ENCODE results near the gene PRPS1L1. TPM values are rescaled to one million over a fixed set of nuclear protein-coding genes. Genes with fewer than 3 reads are reported as not detected.

The PRPS1L1 gene
- polyA plus RNA-seq, 1 donor (not counting 4 experiments of a cell fraction or from before 2014, with no cell fraction given), result not detected

DNA sequence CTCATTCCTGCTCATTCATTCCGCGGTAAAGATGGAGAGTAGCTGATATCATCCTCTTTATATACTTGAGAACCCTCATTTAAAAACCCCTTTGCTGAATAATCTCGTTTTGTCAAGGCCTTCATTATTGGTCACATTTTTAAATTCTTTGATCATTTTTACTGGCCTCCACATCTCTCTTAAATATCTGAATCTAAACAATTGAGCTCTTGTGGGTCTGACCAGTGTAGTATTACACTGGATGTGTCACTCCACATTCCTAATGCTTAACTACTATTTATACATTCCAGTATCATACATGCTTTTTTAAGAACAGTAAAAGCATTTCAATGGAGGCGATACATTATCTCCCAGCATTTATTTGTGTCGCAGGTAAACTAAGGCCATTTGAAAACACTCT, 12.6 kb upstream of the PRPS1L1 start:
- Histone ChIP-seq H4K20me1 (ENCODE audit: control insufficient read depth, extremely low read depth, insufficient read depth, low read length) (no peaks in the 10 kb centered on the region), H3K27ac (ENCODE audit: control insufficient read depth, insufficient read depth, low read length) (no peak overlapping the region), H3K9me3 (ENCODE audit: control insufficient read depth, low read depth, low read length) (no peaks in the 10 kb centered on the region), H3K36me3 (ENCODE audit: control insufficient read depth in 2 of 2, extremely low read depth in 1 of 2, insufficient read depth in 2 of 2, low read length in 2 of 2) (no peaks in the 10 kb centered on the region), H3K4me2 (ENCODE audit: control insufficient read depth, extremely low read depth, insufficient read depth, low read depth, low read length) (no peak overlapping the region), H3K9ac (ENCODE audit: control insufficient read depth, extremely low read depth, insufficient read depth, low read length) (no peak overlapping the region), H3K4me1 (ENCODE audit: control insufficient read depth, extremely low read depth, insufficient read depth, low read length) (no peaks in the 10 kb centered on the region), H3K4me3 (ENCODE audit: control insufficient read depth in 2 of 3, extremely low read depth in 1 of 3, insufficient read depth in 2 of 3, low read depth in 1 of 3, low read length in 3 of 3) (no peak overlapping the region), H3K9me1 (ENCODE audit: control insufficient read depth, extremely low read depth, insufficient read depth, low read length) (no peaks in the 10 kb centered on the region), H3K27me3 (ENCODE audit: control insufficient read depth, extremely low read depth, insufficient read depth, low read length) (no peaks in the 10 kb centered on the region), H3K79me2 (ENCODE audit: control insufficient read depth, insufficient read depth, low read length) (no peaks in the 10 kb centered on the region), H2AFZ (ENCODE audit: control insufficient read depth, low read length) (no peak overlapping the region)
- no peak for FAIRE-seq
- TF ChIP-seq, protein P1, sequence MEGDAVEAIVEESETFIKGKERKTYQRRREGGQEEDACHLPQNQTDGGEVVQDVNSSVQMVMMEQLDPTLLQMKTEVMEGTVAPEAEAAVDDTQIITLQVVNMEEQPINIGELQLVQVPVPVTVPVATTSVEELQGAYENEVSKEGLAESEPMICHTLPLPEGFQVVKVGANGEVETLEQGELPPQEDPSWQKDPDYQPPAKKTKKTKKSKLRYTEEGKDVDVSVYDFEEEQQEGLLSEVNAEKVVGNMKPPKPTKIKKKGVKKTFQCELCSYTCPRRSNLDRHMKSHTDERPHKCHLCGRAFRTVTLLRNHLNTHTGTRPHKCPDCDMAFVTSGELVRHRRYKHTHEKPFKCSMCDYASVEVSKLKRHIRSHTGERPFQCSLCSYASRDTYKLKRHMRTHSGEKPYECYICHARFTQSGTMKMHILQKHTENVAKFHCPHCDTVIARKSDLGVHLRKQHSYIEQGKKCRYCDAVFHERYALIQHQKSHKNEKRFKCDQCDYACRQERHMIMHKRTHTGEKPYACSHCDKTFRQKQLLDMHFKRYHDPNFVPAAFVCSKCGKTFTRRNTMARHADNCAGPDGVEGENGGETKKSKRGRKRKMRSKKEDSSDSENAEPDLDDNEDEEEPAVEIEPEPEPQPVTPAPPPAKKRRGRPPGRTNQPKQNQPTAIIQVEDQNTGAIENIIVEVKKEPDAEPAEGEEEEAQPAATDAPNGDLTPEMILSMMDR (optimal IDR thresholded peaks at IDR 0.05 in 1 of 3, IDR thresholded peaks at IDR 0.05 in 1 of 3, conservative IDR thresholded peaks at IDR 0.05 in 1 of 3; ENCODE audit: extremely low read depth in 1 of 3, insufficient read depth in 2 of 3, low read length in 3 of 3), result no peak
- no peak for TF ChIP-seq EZH2 (IDR thresholded peaks at IDR 0.05; ENCODE audit: low read length)
- dilution Hi-C loops (cut with MboI; ENCODE audit: extremely low pct_ligation_motif_present, low sequenced_read_pairs), result no loop called here
- no peak for DNase-seq (ENCODE audit: low read depth, low spot score)

DNA sequence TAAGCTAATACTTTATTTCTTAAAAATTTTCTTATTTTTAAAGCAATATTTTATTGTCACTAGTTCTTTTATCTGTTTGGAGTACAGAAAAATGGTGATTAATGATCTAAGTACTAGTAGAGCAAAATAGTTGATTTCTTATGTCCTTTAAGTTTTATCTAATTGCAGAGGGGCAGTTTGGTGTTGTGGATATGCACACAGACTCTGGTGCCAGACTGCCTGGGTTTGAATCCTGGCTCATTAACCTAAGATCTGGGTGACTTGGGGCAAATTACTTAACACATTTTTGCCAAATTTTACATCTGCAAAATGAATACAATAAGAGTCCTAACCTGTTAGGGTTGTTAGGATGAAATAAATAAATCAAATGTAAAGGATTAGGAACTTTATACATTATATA, 10.7 kb upstream of the PRPS1L1 start:
- H3K27ac ChIP-seq (ENCODE audit: control insufficient read depth, insufficient read depth, low read length), result no peak overlapping the region
- no peaks in the 10 kb centered on the region for H3K9me1 ChIP-seq (ENCODE audit: control insufficient read depth, extremely low read depth, insufficient read depth, low read length)
- dilution Hi-C loops (cut with MboI; ENCODE audit: extremely low pct_ligation_motif_present, low sequenced_read_pairs), result no loop called here
- DNase-seq (ENCODE audit: low read depth, low spot score) (no peak), FAIRE-seq (no peak)
- no peaks in the 10 kb centered on the region for H3K79me2 ChIP-seq (ENCODE audit: control insufficient read depth, insufficient read depth, low read length)
- no peaks in the 10 kb centered on the region for H3K36me3 ChIP-seq (ENCODE audit: control insufficient read depth in 2 of 2, extremely low read depth in 1 of 2, insufficient read depth in 2 of 2, low read length in 2 of 2)
- TF ChIP-seq, protein P1 (optimal IDR thresholded peaks at IDR 0.05 in 1 of 3, IDR thresholded peaks at IDR 0.05 in 1 of 3, conservative IDR thresholded peaks at IDR 0.05 in 1 of 3; ENCODE audit: extremely low read depth in 1 of 3, insufficient read depth in 2 of 3, low read length in 3 of 3), result no peak
- TF ChIP-seq EZH2 (IDR thresholded peaks at IDR 0.05; ENCODE audit: low read length), result no peak
- H4K20me1 ChIP-seq (ENCODE audit: control insufficient read depth, extremely low read depth, insufficient read depth, low read length), result no peaks in the 10 kb centered on the region
- H2AFZ ChIP-seq (ENCODE audit: control insufficient read depth, low read length), result no peak overlapping the region
- no peak overlapping the region for H3K9ac ChIP-seq (ENCODE audit: control insufficient read depth, extremely low read depth, insufficient read depth, low read length)
- no peaks in the 10 kb centered on the region for H3K27me3 ChIP-seq (ENCODE audit: control insufficient read depth, extremely low read depth, insufficient read depth, low read length)
- no peaks in the 10 kb centered on the region for H3K9me3 ChIP-seq (ENCODE audit: control insufficient read depth, low read depth, low read length)
- no peaks in the 10 kb centered on the region for H3K4me1 ChIP-seq (ENCODE audit: control insufficient read depth, extremely low read depth, insufficient read depth, low read length)
- no peak overlapping the region for H3K4me3 ChIP-seq (ENCODE audit: control insufficient read depth in 2 of 3, extremely low read depth in 1 of 3, insufficient read depth in 2 of 3, low read depth in 1 of 3, low read length in 3 of 3)
- no peak overlapping the region for H3K4me2 ChIP-seq (ENCODE audit: control insufficient read depth, extremely low read depth, insufficient read depth, low read depth, low read length)
